Measurements from ENCODE around the gene IL1RAPL1. TPM values are rescaled to one million over a fixed set of nuclear protein-coding genes. Genes with fewer than 3 reads are reported as not detected.

The IL1RAPL1 gene
- total RNA-seq, 2 donors from 2014 or later: 0.66 to 1.1 TPM

DNA sequence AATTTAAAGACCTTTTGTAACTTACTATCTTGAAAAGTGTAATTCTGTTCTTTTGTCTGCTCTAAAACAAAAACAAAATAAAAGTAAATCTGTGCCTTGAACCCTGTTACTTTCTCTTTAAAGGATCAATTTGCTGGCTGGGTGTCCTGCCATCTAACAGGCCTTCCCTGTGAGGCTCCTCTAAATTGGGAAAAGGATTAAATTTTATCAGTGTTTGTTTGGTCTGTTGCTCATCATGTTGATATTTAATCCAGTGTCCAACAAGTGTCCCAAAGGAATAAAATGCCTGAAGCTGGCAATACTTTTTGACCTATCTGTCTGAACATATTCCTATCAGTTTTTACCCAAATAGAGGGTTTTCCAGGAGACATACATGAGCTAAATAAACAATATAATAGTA is 688.7 kb downstream of the IL1RAPL1 start:
- Mint-ChIP-seq H3K4me3 (no peak overlapping the region), H3K36me3 (ENCODE audit: low read depth) (no peaks in the 10 kb centered on the region), H3K9me3 (no peaks in the 10 kb centered on the region), H3K27me3 (ENCODE audit: insufficient read depth) (no peaks in the 10 kb centered on the region), H3K27ac (no peak overlapping the region), H3K4me1 (peaks cover 6% of the 10 kb centered on the region)
- H3K4me1 ChIP-seq (ENCODE audit: control insufficient read depth, insufficient read depth, low read length): no peaks in the 10 kb centered on the region
- no peak overlapping the region for H3K27ac ChIP-seq (ENCODE audit: low read depth, low read length)
- H3K27me3 ChIP-seq (ENCODE audit: control insufficient read depth, insufficient read depth, low read length, poor library complexity, severe bottlenecking): no peaks in the 10 kb centered on the region
- no peak overlapping the region for H3K9ac ChIP-seq (ENCODE audit: extremely low read depth, low read length, poor library complexity, severe bottlenecking)
- no peaks in the 10 kb centered on the region for H3K36me3 ChIP-seq (ENCODE audit: control insufficient read depth, insufficient read depth, low read length)
- H3K4me3 ChIP-seq (ENCODE audit: low read length): no peak overlapping the region
- DNase-seq: no peak
- H3K9me3 ChIP-seq (ENCODE audit: control insufficient read depth, low read length): no peaks in the 10 kb centered on the region
- TF ChIP-seq, protein P1, sequence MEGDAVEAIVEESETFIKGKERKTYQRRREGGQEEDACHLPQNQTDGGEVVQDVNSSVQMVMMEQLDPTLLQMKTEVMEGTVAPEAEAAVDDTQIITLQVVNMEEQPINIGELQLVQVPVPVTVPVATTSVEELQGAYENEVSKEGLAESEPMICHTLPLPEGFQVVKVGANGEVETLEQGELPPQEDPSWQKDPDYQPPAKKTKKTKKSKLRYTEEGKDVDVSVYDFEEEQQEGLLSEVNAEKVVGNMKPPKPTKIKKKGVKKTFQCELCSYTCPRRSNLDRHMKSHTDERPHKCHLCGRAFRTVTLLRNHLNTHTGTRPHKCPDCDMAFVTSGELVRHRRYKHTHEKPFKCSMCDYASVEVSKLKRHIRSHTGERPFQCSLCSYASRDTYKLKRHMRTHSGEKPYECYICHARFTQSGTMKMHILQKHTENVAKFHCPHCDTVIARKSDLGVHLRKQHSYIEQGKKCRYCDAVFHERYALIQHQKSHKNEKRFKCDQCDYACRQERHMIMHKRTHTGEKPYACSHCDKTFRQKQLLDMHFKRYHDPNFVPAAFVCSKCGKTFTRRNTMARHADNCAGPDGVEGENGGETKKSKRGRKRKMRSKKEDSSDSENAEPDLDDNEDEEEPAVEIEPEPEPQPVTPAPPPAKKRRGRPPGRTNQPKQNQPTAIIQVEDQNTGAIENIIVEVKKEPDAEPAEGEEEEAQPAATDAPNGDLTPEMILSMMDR (conservative IDR thresholded peaks at IDR 0.05): no peak

DNA sequence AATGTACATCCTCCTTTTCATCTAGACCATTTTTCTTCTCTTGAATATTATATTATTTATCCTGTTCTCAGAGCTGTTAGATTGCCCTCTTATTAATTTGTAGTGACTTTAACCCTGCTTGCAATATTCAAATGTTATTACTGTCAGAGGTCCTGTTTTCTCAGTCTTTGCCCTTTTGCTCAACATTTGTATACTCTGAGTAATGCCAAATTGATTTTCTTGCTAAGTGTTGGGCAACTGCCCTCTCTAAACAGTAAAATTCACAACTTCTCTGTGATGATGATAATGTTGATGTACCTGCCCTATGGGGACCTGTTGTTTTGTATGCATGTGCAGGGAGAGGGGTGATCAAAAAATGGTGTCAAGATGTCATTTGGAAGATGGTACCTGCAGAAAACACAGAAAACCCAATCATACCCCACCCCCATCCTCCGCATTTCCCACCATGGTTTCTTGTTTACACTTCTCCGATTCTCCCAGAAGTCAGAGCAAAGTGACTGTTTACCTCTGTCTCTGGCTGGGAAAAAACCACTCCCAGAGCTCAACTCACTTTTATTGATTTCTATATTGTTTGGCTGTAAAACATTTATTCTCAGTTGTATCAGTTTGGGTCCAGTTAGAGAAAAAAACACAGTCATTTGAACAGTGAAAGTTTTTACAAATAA is 694.0 kb downstream of the IL1RAPL1 start:
- H3K27me3 ChIP-seq (ENCODE audit: control insufficient read depth, insufficient read depth, low read length, poor library complexity, severe bottlenecking): no peaks in the 10 kb centered on the region
- 94% methylated on average over 2 of the region's 2 CpGs; no CpG with 5 or more reads in 1 of the 2 experiments for WGBS, 2 experiments (ENCODE audit: insufficient coverage in 1 of 2, insufficient read length in 1 of 2)
- H3K27ac ChIP-seq (ENCODE audit: low read depth, low read length): no peak overlapping the region
- DNase-seq: no peak
- Mint-ChIP-seq H3K9me3 (peaks cover 14% of the 10 kb centered on the region), H3K27ac (no peak overlapping the region), H3K27me3 (ENCODE audit: insufficient read depth) (no peaks in the 10 kb centered on the region), H3K36me3 (ENCODE audit: low read depth) (peaks cover 3% of the 10 kb centered on the region), H3K4me3 (no peak overlapping the region), H3K4me1 (no peaks in the 10 kb centered on the region)
- TF ChIP-seq, protein P1 (conservative IDR thresholded peaks at IDR 0.05): no peak
- no peaks in the 10 kb centered on the region for H3K4me1 ChIP-seq (ENCODE audit: control insufficient read depth, insufficient read depth, low read length)
- H3K36me3 ChIP-seq (ENCODE audit: control insufficient read depth, insufficient read depth, low read length): no peaks in the 10 kb centered on the region
- H3K9ac ChIP-seq (ENCODE audit: extremely low read depth, low read length, poor library complexity, severe bottlenecking): no peak overlapping the region
- no peaks in the 10 kb centered on the region for H3K9me3 ChIP-seq (ENCODE audit: control insufficient read depth, low read length)
- no peak overlapping the region for H3K4me3 ChIP-seq (ENCODE audit: low read length)

DNA sequence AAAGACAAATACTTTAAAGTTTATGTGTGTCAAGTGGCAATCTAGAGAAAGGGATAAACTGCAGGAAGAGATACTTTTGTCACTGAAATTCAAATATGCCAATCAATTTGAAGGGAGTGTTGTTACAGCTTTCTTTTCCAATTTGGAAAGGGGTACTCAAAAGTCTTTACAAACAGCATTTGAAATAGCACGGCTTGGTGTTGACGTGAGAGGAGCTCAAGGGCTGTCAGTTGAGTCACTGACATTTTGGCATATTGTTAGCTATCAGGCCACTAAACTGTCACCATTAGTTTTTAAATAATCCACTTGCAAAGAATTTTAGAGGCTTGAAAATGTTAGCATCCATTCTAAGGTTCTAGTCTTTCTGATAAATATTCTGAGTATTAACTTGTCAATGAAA is 698.4 kb downstream of the IL1RAPL1 start:
- Mint-ChIP-seq H3K4me1 (peaks cover 4% of the 10 kb centered on the region), H3K27ac (no peak overlapping the region), H3K36me3 (ENCODE audit: low read depth) (peaks cover 3% of the 10 kb centered on the region), H3K4me3 (no peak overlapping the region), H3K27me3 (ENCODE audit: insufficient read depth) (no peaks in the 10 kb centered on the region), H3K9me3 (peaks cover 14% of the 10 kb centered on the region)
- no peak for DNase-seq
- TF ChIP-seq, protein P1 (conservative IDR thresholded peaks at IDR 0.05): no peak
- Histone ChIP-seq H3K9me3 (ENCODE audit: control insufficient read depth, low read length) (no peaks in the 10 kb centered on the region), H3K4me1 (ENCODE audit: control insufficient read depth, insufficient read depth, low read length) (no peaks in the 10 kb centered on the region), H3K27ac (ENCODE audit: low read depth, low read length) (no peak overlapping the region), H3K9ac (ENCODE audit: extremely low read depth, low read length, poor library complexity, severe bottlenecking) (no peak overlapping the region), H3K27me3 (ENCODE audit: control insufficient read depth, insufficient read depth, low read length, poor library complexity, severe bottlenecking) (no peaks in the 10 kb centered on the region), H3K36me3 (ENCODE audit: control insufficient read depth, insufficient read depth, low read length) (no peaks in the 10 kb centered on the region), H3K4me3 (ENCODE audit: low read length) (no peak overlapping the region)
- 80 to 95% methylated on average over 2 of the region's 2 CpGs for WGBS, 2 experiments (ENCODE audit: insufficient coverage in 1 of 2, insufficient read length in 1 of 2)
